ENCODE results near the gene NEBL. TPM values are rescaled to one million over a fixed set of nuclear protein-coding genes. Genes with fewer than 3 reads are reported as not detected.

NEBL gene
- total and polyA plus RNA-seq, 2 of the 4 experiments (the other 2 are of a cell fraction) = under 0.01 TPM

DNA sequence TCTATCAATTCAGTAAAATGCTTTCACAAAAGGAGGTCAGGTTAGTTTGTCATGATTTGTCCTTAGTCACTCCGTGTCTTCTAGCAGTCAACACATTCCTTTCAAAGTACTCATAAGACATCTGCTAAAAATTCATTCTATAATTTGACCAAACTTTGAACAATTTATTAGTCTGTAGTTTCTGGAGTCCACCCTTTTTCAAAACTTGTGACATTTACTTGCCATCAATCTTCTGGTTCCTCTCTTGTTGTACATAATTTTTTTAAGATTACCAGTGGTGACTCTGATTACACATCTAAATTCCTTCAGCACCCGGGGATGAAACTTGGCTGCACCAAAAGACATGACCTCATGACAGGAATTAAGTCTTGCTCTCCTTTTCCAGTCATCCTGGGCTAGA, 130.1 kb downstream of the NEBL start:
- POLR2A ChIA-PET (ENCODE audit: unreplicated experiment) = no interaction called here
- Histone ChIP-seq H4K8ac (ENCODE audit: low read depth in 2 of 2, low read length in 2 of 2) (no peak overlapping the region), H3K23ac (ENCODE audit: low read depth, low read length) (no peak overlapping the region), H3K4ac (ENCODE audit: low read depth, low read length) (no peak overlapping the region), H2BK15ac (ENCODE audit: low read depth, low read length) (no peak overlapping the region), H4K20me1 (ENCODE audit: insufficient read depth, low read length) (no peaks in the 10 kb centered on the region), H3K4me2 (ENCODE audit: low read depth, low read length) (no peak overlapping the region), H3K18ac (ENCODE audit: low read depth, low read length) (no peak overlapping the region), H4K91ac (ENCODE audit: insufficient read depth, low read depth, low read length) (no peak overlapping the region), H4K5ac (ENCODE audit: low read depth, low read length) (no peak overlapping the region), H3K36me3 (ENCODE audit: control insufficient read depth, insufficient read depth, low read length) (no peaks in the 10 kb centered on the region), H2BK5ac (ENCODE audit: low read depth, low read length, poor library complexity, severe bottlenecking) (no peak overlapping the region), H2AK9ac (replicated peaks; ENCODE audit: low read depth, low read length, poor library complexity) (no peak overlapping the region), H3K9me1 (ENCODE audit: insufficient read depth, low read length) (no peaks in the 10 kb centered on the region), H3K14ac (replicated peaks; ENCODE audit: low read depth, low read length) (no peak overlapping the region), H3K4me3 (ENCODE audit: insufficient read depth, low read depth, low read length) (no peak overlapping the region), H3K9ac (ENCODE audit: low read depth, low read length) (no peak overlapping the region), H2AK5ac (ENCODE audit: low read depth, low read length) (no peak overlapping the region), H2BK120ac (ENCODE audit: low read depth, low read length) (no peak overlapping the region), H2AFZ (replicated peaks; ENCODE audit: low read length, poor library complexity) (no peak overlapping the region), H3K79me1 (ENCODE audit: low read depth in 1 of 2, low read length in 2 of 2) (no peaks in the 10 kb centered on the region), H3K27me3 (ENCODE audit: control insufficient read depth, insufficient read depth, low read length) (no peaks in the 10 kb centered on the region), H3K56ac (ENCODE audit: extremely low read depth, insufficient read depth, low read length) (no peak overlapping the region), H3K27ac (ENCODE audit: insufficient read depth, low read length) (no peak overlapping the region), H2BK20ac (ENCODE audit: low read depth, low read length) (no peak overlapping the region), H3K4me1 (ENCODE audit: control insufficient read depth, insufficient read depth, low read length) (no peaks in the 10 kb centered on the region), H3K9me3 (ENCODE audit: control insufficient read depth, insufficient read depth, low read length) (peaks cover 4% of the 10 kb centered on the region; the same call in 1 of the 2 replicates)
- WGBS, 2 experiments (ENCODE audit: extremely low coverage in 2 of 2, insufficient read length in 1 of 2) = no CpG with 5 or more reads among the region's 2 CpGs
- ATAC-seq (ENCODE audit: low read depth) = no peak
- intact Hi-C loops (cut with micrococcal nuclease) (no loop called here), dilution Hi-C loops (cut with HindIII; ENCODE audit: low sequenced_read_pairs, unreplicated experiment) (no loop called here), in situ Hi-C loops (cut with MboI; ENCODE audit: low sequenced_read_pairs) (no loop called here)
- no TSS peak for BruUV-seq (replicated peaks)
- CTCF ChIA-PET = no interaction called here
- peak; percentile 4 for DNase-seq
- no peak for TF ChIP-seq FOS (IDR thresholded peaks at IDR 0.05; ENCODE audit: low read depth, low read length)
- no peak for TF ChIP-seq MAZ (IDR thresholded peaks at IDR 0.05; ENCODE audit: borderline replicate concordance, low read depth, low read length)
- no peak for TF ChIP-seq MAFK (IDR thresholded peaks at IDR 0.05; ENCODE audit: low read depth, low read length)
- TF ChIP-seq, protein P1, sequence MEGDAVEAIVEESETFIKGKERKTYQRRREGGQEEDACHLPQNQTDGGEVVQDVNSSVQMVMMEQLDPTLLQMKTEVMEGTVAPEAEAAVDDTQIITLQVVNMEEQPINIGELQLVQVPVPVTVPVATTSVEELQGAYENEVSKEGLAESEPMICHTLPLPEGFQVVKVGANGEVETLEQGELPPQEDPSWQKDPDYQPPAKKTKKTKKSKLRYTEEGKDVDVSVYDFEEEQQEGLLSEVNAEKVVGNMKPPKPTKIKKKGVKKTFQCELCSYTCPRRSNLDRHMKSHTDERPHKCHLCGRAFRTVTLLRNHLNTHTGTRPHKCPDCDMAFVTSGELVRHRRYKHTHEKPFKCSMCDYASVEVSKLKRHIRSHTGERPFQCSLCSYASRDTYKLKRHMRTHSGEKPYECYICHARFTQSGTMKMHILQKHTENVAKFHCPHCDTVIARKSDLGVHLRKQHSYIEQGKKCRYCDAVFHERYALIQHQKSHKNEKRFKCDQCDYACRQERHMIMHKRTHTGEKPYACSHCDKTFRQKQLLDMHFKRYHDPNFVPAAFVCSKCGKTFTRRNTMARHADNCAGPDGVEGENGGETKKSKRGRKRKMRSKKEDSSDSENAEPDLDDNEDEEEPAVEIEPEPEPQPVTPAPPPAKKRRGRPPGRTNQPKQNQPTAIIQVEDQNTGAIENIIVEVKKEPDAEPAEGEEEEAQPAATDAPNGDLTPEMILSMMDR (conservative IDR thresholded peaks at IDR 0.05; ENCODE audit: low read depth, low read length) = no peak
- TF ChIP-seq RFX5 (IDR thresholded peaks at IDR 0.05; ENCODE audit: low read depth, low read length) = no peak
- TF ChIP-seq MXI1 (IDR thresholded peaks at IDR 0.05; ENCODE audit: borderline replicate concordance, low read depth, low read length) = no peak
- TF ChIP-seq BHLHE40 (IDR thresholded peaks at IDR 0.05; ENCODE audit: low read depth, low read length) = no peak
- no peak for TF ChIP-seq SMC3 (IDR thresholded peaks at IDR 0.05; ENCODE audit: low read depth, low read length)
- no peak for TF ChIP-seq NFE2L2 (IDR thresholded peaks at IDR 0.05; ENCODE audit: low read depth, low read length)
- TF ChIP-seq RAD21 (IDR thresholded peaks at IDR 0.05; ENCODE audit: low read length) = no peak
- no peak for TF ChIP-seq CHD1 (IDR thresholded peaks at IDR 0.05; ENCODE audit: low read depth, low read length)
- no peak for TF ChIP-seq POLR2A (IDR thresholded peaks at IDR 0.05; ENCODE audit: low read depth, low read length)
- TF ChIP-seq RCOR1 (IDR thresholded peaks at IDR 0.05; ENCODE audit: insufficient replicate concordance, low read length) = no peak
- TF ChIP-seq, protein P2, sequence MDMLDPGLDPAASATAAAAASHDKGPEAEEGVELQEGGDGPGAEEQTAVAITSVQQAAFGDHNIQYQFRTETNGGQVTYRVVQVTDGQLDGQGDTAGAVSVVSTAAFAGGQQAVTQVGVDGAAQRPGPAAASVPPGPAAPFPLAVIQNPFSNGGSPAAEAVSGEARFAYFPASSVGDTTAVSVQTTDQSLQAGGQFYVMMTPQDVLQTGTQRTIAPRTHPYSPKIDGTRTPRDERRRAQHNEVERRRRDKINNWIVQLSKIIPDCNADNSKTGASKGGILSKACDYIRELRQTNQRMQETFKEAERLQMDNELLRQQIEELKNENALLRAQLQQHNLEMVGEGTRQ (IDR thresholded peaks at IDR 0.05; ENCODE audit: low read depth, low read length) = no peak
- TF ChIP-seq, protein P3, sequence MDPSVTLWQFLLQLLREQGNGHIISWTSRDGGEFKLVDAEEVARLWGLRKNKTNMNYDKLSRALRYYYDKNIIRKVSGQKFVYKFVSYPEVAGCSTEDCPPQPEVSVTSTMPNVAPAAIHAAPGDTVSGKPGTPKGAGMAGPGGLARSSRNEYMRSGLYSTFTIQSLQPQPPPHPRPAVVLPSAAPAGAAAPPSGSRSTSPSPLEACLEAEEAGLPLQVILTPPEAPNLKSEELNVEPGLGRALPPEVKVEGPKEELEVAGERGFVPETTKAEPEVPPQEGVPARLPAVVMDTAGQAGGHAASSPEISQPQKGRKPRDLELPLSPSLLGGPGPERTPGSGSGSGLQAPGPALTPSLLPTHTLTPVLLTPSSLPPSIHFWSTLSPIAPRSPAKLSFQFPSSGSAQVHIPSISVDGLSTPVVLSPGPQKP (IDR thresholded peaks at IDR 0.05; ENCODE audit: borderline replicate concordance, low read depth, low read length) = no peak
- no peak for TF ChIP-seq CEBPB (IDR thresholded peaks at IDR 0.05; ENCODE audit: low read depth, low read length)

Measured in IMR-90 (cell line).